Measurements from ENCODE around the gene RALGPS1.

DNA sequence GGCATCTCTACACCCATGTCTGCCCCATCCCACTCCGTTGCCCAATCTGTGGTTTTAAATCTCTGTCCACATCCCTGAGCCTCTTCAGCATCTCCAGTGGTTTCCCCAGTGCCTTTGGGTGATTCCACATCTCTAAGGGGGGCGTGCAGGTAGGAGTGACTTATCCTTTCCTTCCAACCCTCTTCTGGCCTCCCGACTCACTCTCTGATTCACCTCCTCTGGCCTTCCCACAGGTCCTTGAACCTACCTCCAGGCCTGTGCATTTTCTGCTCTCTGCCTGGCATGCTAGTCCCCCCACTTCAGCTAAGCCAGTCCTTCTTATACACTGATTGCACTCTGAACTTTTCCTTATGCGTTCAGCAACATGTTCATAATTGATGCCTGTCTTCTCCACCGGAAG is 99.0 kb downstream of the RALGPS1 start:
- TF ChIP-seq, protein P1, sequence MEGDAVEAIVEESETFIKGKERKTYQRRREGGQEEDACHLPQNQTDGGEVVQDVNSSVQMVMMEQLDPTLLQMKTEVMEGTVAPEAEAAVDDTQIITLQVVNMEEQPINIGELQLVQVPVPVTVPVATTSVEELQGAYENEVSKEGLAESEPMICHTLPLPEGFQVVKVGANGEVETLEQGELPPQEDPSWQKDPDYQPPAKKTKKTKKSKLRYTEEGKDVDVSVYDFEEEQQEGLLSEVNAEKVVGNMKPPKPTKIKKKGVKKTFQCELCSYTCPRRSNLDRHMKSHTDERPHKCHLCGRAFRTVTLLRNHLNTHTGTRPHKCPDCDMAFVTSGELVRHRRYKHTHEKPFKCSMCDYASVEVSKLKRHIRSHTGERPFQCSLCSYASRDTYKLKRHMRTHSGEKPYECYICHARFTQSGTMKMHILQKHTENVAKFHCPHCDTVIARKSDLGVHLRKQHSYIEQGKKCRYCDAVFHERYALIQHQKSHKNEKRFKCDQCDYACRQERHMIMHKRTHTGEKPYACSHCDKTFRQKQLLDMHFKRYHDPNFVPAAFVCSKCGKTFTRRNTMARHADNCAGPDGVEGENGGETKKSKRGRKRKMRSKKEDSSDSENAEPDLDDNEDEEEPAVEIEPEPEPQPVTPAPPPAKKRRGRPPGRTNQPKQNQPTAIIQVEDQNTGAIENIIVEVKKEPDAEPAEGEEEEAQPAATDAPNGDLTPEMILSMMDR (IDR thresholded peaks at IDR 0.05) = no peak
- no peak for TF ChIP-seq POLR2A (IDR thresholded peaks at IDR 0.05)
